Measurements from ENCODE around the gene PDCD5.
A peak's percentile ranks its signal among the peaks of the same experiment; 100 is the strongest.
"Not testable (repeated sequence)": the region's sequence is repeated elsewhere in the genome, so short reads cannot be mapped to it uniquely, and the experiment has no call there.

Gene PDCD5

GRCh38 chr19:32580901-32581704 lies at the start of gene PDCD5:
Gene PDCD5 (plus strand): TSS chr19:32581190. CDS start chr19:32581262, 72 bp downstream.
- peak; percentile 85 for DNase-seq

- DNase-seq: no peak
These were observed 48.8 kb upstream of the PDCD5 start for GRCh38 chr19:32532233-32532632.

- peak; percentile 55 for DNase-seq
These were observed 43.4 kb upstream of the PDCD5 start for GRCh38 chr19:32537580-32537979.

- DNase-seq: no peak
These were observed 41.6 kb upstream of the PDCD5 start for GRCh38 chr19:32539240-32539916.

GRCh38 chr19:32540621-32541020 lies 40.4 kb upstream of the PDCD5 start:
- DNase-seq: no peak

GRCh38 chr19:32541376-32541775 lies 39.6 kb upstream of the PDCD5 start:
- not testable (repeated sequence) for DNase-seq

- no peak for DNase-seq
These were observed 38.4 kb upstream of the PDCD5 start for GRCh38 chr19:32542477-32543108.

- DNase-seq: no peak
These were observed 37.7 kb upstream of the PDCD5 start for GRCh38 chr19:32543115-32543900.

GRCh38 chr19:32544917-32545316 lies 36.1 kb upstream of the PDCD5 start:
- no peak for DNase-seq

- DNase-seq: no peak
These were observed 30.3 kb upstream of the PDCD5 start for GRCh38 chr19:32550666-32551065.

- no peak for DNase-seq
These were observed 25.2 kb upstream of the PDCD5 start for GRCh38 chr19:32555786-32556185.

GRCh38 chr19:32558607-32559228 lies 22.3 kb upstream of the PDCD5 start:
- no peak for DNase-seq

- no peak for DNase-seq
These were observed 17.2 kb upstream of the PDCD5 start for GRCh38 chr19:32563761-32564160.

- no peak for DNase-seq
These were observed 14.7 kb upstream of the PDCD5 start for GRCh38 chr19:32566246-32566830.

GRCh38 chr19:32567486-32567885 lies 13.5 kb upstream of the PDCD5 start:
- no peak for DNase-seq

- DNase-seq: peak; percentile 58
These were observed 10.8 kb upstream of the PDCD5 start for GRCh38 chr19:32570081-32570785.

- DNase-seq: not testable (repeated sequence)
These were observed 9.4 kb upstream of the PDCD5 start for GRCh38 chr19:32571471-32572075.

GRCh38 chr19:32572700-32573491 lies 8.1 kb upstream of the PDCD5 start:
- DNase-seq: not testable (repeated sequence)

GRCh38 chr19:32573492-32573794 lies 7.5 kb upstream of the PDCD5 start:
- no peak for DNase-seq

GRCh38 chr19:32576790-32577189 lies 4.2 kb upstream of the PDCD5 start:
- no peak for DNase-seq
